GM23338 (cell line): Measurements from ENCODE around the gene EPHA6. TPM values are rescaled to one million over a fixed set of nuclear protein-coding genes. Genes with fewer than 3 reads are reported as not detected.

ENCODE experiments used
- ATAC-seq: fragments of 200-7000 bp; cut with Tn5 transposase; 3 replicates; pipeline ENCODE4 v1.9.1; 2020
- DNase-seq: peaks from one replicate; pipeline ENCODE4 v3.0.0-alpha.2; 2015; ENCODE audit warnings: low spot score
- H2AFZ ChIP-seq: fragments of 200-600 bp; sonication (generic); 2 replicates; pipeline ENCODE4 v1.8.0; 2016; ENCODE audit warnings: antibody characterized with exemption, mild to moderate bottlenecking, moderate library complexity
- H3F3A ChIP-seq: fragments of 200-600 bp; sonication (generic); replicated peaks from 2 replicates; pipeline ENCODE4 v1.8.0; 2017; ENCODE audit warnings: antibody characterized with exemption, mixed run types, low read depth
- H3K27ac ChIP-seq: fragments of 200-600 bp; sonication (generic); 2 replicates; pipeline ENCODE4 v1.6.1; 2016; ENCODE audit warnings: low read depth
- H3K27me3 ChIP-seq: fragments of 200-600 bp; sonication (generic); 2 replicates; pipeline ENCODE4 v1.8.0; 2016; ENCODE audit warnings: mild to moderate bottlenecking, mixed run types, moderate library complexity; ENCODE audit not compliant: insufficient read depth
- H3K36me3 ChIP-seq: fragments of 200-600 bp; sonication (generic); 2 replicates; pipeline ENCODE4 v1.8.0; 2016; ENCODE audit warnings: mild to moderate bottlenecking; ENCODE audit not compliant: insufficient read depth
- H3K4me1 ChIP-seq: fragments of 200-600 bp; sonication (generic); 2 replicates; pipeline ENCODE4 v1.8.0; 2016; ENCODE audit warnings: mild to moderate bottlenecking, moderate library complexity; ENCODE audit not compliant: insufficient read depth
- H3K4me2 ChIP-seq: fragments of 200-600 bp; sonication (generic); 2 replicates; pipeline ENCODE4 v1.7.1; 2017; ENCODE audit warnings: mixed run types
- H3K4me3 ChIP-seq: fragments of 200-600 bp; sonication (generic); 2 replicates; pipeline ENCODE4 v1.6.1; 2016; ENCODE audit warnings: mixed run types
- H3K79me2 ChIP-seq: fragments of 200-600 bp; sonication (generic); replicated peaks from 2 replicates; pipeline ENCODE4 v1.8.0; 2017; ENCODE audit warnings: mild to moderate bottlenecking; ENCODE audit not compliant: insufficient read depth
- H3K9me2 ChIP-seq: fragments of 200-600 bp; sonication (generic); 2 replicates; pipeline ENCODE4 v1.8.0; 2017; ENCODE audit not compliant: insufficient read depth
- H4K20me1 ChIP-seq: fragments of 200-600 bp; sonication (generic); replicated peaks from 2 replicates; pipeline ENCODE4 v1.8.0; 2017; ENCODE audit warnings: mild to moderate bottlenecking; ENCODE audit not compliant: insufficient read depth
- H3K27ac Mint-ChIP-seq: 2 replicates; pipeline ENCODE4 v1.8.0; 2020; ENCODE audit warnings: inconsistent platforms, mild to moderate bottlenecking, moderate library complexity, mixed read lengths
- H3K27me3 Mint-ChIP-seq: 3 replicates; pipeline ENCODE4 v1.8.0; 2022; ENCODE audit warnings: low read depth, mild to moderate bottlenecking, moderate library complexity, mixed read lengths, inconsistent platforms; ENCODE audit not compliant: insufficient read depth, poor library complexity
- H3K36me3 Mint-ChIP-seq: 3 replicates; pipeline ENCODE4 v1.8.0; 2021; ENCODE audit warnings: low read depth, mild to moderate bottlenecking, inconsistent platforms, moderate library complexity, mixed read lengths
- H3K4me1 Mint-ChIP-seq: 3 replicates; pipeline ENCODE4 v1.8.0; 2020; ENCODE audit warnings: mild to moderate bottlenecking, inconsistent platforms, mixed read lengths
- H3K4me3 Mint-ChIP-seq: 3 replicates; pipeline ENCODE4 v1.8.0; 2021; ENCODE audit warnings: moderate library complexity, mild to moderate bottlenecking, inconsistent platforms, mixed read lengths
- H3K9me3 Mint-ChIP-seq: 3 replicates; pipeline ENCODE4 v1.8.0; 2020; ENCODE audit warnings: moderate library complexity, mild to moderate bottlenecking, inconsistent platforms, mixed read lengths
- POLR2AphosphoS5 ChIP-seq: IDR thresholded peaks from 2 replicates; pipeline ENCODE4 v1.6.1; 2016; ENCODE audit warnings: antibody characterized with exemption, low read depth
- ZNF114 ChIP-seq: fragments of 250-450 bp; sonication (Bioruptor Pico); IDR thresholded peaks from 2 replicates; pipeline ENCODE4 v1.5.0; 2020; ENCODE audit warnings: mild to moderate bottlenecking, moderate library complexity
- ZNF331 ChIP-seq: fragments of 250-450 bp; sonication (Bioruptor Pico); IDR thresholded peaks from 2 replicates; pipeline ENCODE4 v1.5.0; 2020; ENCODE audit warnings: low read depth, mild to moderate bottlenecking, moderate library complexity
- polyA plus RNA-seq: library from polyadenylated mRNA; unstranded; fragments of >200 nt; fragmentation: Nextera tagmentation; extraction: Ambion mirVana; gene quantifications from 2 replicates; pipeline ENCODE4 v1.2.1, GENCODE V29; 2016
- total RNA-seq: library from RNA; depleted of rRNA; stranded (reverse); fragments of >200 nt; shearing (Covaris generic); gene quantifications from 2 replicates; pipeline ENCODE4 v1.2.3, GENCODE V29; 2014
- TF ChIP-seq, protein P1 (sequence below): IDR thresholded peaks from one replicate; pipeline ENCODE4 v1.6.1; 2018; ENCODE audit warnings: antibody characterized with exemption; ENCODE audit not compliant: unreplicated experiment
- TF ChIP-seq, protein P2 (sequence below), 2 experiments: fragments of 200-600 bp in 1 of 2; sonication (generic) in 1 of 2; conservative IDR thresholded peaks; 2 replicates each; pipeline versions ENCODE4 v1.5.1 to v1.6.1; 2016 to 2017; ENCODE audit warnings: antibody characterized with exemption in 2 of 2, low read depth in 2 of 2, mild to moderate bottlenecking in 2 of 2, moderate library complexity in 1 of 2

The EPHA6 gene
- total and polyA plus RNA-seq, 2 experiments from 2014 or later, result 0.37 to 2.6 TPM

DNA sequence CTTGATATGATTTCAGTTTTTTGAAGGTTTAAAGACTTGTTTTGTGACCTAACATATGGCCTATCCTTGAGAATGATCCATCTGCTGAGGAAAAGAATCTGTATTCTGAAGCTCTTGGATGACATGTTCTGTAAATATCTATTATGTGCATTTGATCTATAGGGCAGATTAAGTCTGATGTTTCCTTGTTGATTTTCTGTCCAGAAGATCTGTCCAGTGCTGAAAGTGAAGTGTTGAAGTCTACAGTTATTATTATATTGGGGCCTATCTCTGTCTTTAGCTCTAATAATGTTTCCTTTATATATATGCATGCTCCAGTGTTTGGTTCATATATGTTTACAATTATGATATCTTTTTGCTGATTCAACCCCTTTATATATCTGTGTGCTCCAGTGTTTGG, 362.8 kb downstream of the EPHA6 start:
- Histone ChIP-seq H2AFZ (no peak overlapping the region), H4K20me1 (no peaks in the 10 kb centered on the region), H3K27ac (no peak overlapping the region), H3K4me2 (no peak overlapping the region), H3K4me3 (no peak overlapping the region), H3K27me3 (no peaks in the 10 kb centered on the region), H3F3A (no peaks in the 10 kb centered on the region), H3K36me3 (no peaks in the 10 kb centered on the region; the same call in 1 of the 2 replicates), H3K9me2 (peaks cover 6% of the 10 kb centered on the region), H3K79me2 (no peaks in the 10 kb centered on the region), H3K4me1 (no peaks in the 10 kb centered on the region)
- Mint-ChIP-seq H3K27ac (no peak overlapping the region), H3K27me3 (peaks cover 2% of the 10 kb centered on the region), H3K4me1 (no peaks in the 10 kb centered on the region; the same call in 2 of the 3 replicates), H3K4me3 (no peak overlapping the region), H3K36me3 (peaks cover 13% of the 10 kb centered on the region; the same call in 1 of the 3 replicates), H3K9me3 (peaks cover 18% of the 10 kb centered on the region; the same call in 2 of the 3 replicates)
- DNase-seq (no peak), ATAC-seq (no peak)
- no peak for TF ChIP-seq ZNF114 (CRISPR knock-in tag)
- TF ChIP-seq, protein P1, sequence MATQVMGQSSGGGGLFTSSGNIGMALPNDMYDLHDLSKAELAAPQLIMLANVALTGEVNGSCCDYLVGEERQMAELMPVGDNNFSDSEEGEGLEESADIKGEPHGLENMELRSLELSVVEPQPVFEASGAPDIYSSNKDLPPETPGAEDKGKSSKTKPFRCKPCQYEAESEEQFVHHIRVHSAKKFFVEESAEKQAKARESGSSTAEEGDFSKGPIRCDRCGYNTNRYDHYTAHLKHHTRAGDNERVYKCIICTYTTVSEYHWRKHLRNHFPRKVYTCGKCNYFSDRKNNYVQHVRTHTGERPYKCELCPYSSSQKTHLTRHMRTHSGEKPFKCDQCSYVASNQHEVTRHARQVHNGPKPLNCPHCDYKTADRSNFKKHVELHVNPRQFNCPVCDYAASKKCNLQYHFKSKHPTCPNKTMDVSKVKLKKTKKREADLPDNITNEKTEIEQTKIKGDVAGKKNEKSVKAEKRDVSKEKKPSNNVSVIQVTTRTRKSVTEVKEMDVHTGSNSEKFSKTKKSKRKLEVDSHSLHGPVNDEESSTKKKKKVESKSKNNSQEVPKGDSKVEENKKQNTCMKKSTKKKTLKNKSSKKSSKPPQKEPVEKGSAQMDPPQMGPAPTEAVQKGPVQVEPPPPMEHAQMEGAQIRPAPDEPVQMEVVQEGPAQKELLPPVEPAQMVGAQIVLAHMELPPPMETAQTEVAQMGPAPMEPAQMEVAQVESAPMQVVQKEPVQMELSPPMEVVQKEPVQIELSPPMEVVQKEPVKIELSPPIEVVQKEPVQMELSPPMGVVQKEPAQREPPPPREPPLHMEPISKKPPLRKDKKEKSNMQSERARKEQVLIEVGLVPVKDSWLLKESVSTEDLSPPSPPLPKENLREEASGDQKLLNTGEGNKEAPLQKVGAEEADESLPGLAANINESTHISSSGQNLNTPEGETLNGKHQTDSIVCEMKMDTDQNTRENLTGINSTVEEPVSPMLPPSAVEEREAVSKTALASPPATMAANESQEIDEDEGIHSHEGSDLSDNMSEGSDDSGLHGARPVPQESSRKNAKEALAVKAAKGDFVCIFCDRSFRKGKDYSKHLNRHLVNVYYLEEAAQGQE, result peak; percentile 16

DNA sequence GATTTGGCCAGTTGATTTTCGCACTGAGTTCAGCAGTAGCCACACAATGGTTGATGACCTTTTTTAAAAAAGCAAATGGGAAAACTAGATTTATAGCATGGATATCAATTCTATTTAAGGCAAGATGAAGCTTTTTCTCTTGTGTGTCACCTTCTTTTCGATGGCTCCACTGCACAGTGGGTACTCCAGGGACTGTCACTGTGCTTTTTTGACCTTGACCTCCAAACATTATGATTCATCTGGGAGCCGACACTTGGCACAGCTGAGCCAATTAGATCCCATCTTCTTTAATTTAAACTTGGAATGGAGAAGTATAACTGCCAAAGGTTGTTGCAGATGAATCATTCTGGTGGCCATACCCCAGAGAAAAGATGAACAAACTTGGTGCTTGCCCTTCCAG, 367.3 kb downstream of the EPHA6 start:
- no peaks in the 10 kb centered on the region for H4K20me1 ChIP-seq
- peaks cover 13% of the 10 kb centered on the region; the same call in 1 of the 3 replicates for H3K36me3 Mint-ChIP-seq
- no peaks in the 10 kb centered on the region for H3K4me1 ChIP-seq
- H3K27ac Mint-ChIP-seq, result no peak overlapping the region
- H3K27me3 ChIP-seq, result no peaks in the 10 kb centered on the region
- no peak overlapping the region for H2AFZ ChIP-seq
- no peak overlapping the region for H3K4me3 ChIP-seq
- H3F3A ChIP-seq, result no peaks in the 10 kb centered on the region
- H3K36me3 ChIP-seq, result no peaks in the 10 kb centered on the region; the same call in 1 of the 2 replicates
- H3K4me3 Mint-ChIP-seq, result no peak overlapping the region
- no peak overlapping the region for H3K27ac ChIP-seq
- DNase-seq (no peak), ATAC-seq (no peak)
- no peaks in the 10 kb centered on the region for H3K79me2 ChIP-seq
- H3K9me2 ChIP-seq, result peaks cover 6% of the 10 kb centered on the region; the same call in 1 of the 2 replicates
- H3K4me1 Mint-ChIP-seq, result no peaks in the 10 kb centered on the region; the same call in 2 of the 3 replicates
- H3K27me3 Mint-ChIP-seq, result peaks cover 2% of the 10 kb centered on the region
- H3K9me3 Mint-ChIP-seq, result peaks cover 15% of the 10 kb centered on the region; the same call in 2 of the 3 replicates
- H3K4me2 ChIP-seq, result no peak overlapping the region
- TF ChIP-seq POLR2AphosphoS5 (no peak), ZNF331 (CRISPR knock-in tag) (no peak)

DNA sequence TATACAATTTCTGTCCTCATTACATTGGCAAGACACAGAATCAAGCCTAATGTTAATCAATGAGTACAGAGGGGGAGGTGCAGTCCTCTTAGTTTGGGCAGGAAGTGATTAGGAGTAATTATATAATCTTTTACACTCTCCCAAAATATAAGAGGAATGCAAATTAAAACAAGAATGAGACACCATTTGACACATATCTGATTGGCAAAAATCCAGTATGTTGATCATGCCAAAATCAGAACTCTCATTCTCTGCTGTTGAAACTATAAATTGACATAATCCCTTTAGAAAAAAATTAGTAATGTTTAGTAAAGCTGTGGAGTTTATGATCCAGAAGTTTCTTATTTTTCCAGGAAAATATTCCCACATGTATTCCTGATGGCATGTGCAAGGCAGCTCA, 373.4 kb downstream of the EPHA6 start:
- Histone ChIP-seq H3K9me2 (no peaks in the 10 kb centered on the region; the same call in 1 of the 2 replicates), H2AFZ (no peak overlapping the region), H3K27ac (no peak overlapping the region), H3K79me2 (no peaks in the 10 kb centered on the region), H3F3A (no peaks in the 10 kb centered on the region), H3K27me3 (no peaks in the 10 kb centered on the region), H3K4me1 (no peaks in the 10 kb centered on the region), H3K4me2 (no peak overlapping the region), H3K36me3 (no peaks in the 10 kb centered on the region), H4K20me1 (no peaks in the 10 kb centered on the region), H3K4me3 (no peak overlapping the region)
- no peaks in the 10 kb centered on the region for H3K36me3 Mint-ChIP-seq
- no peak for DNase-seq
- no peak overlapping the region for H3K27ac Mint-ChIP-seq
- TF ChIP-seq, protein P2, sequence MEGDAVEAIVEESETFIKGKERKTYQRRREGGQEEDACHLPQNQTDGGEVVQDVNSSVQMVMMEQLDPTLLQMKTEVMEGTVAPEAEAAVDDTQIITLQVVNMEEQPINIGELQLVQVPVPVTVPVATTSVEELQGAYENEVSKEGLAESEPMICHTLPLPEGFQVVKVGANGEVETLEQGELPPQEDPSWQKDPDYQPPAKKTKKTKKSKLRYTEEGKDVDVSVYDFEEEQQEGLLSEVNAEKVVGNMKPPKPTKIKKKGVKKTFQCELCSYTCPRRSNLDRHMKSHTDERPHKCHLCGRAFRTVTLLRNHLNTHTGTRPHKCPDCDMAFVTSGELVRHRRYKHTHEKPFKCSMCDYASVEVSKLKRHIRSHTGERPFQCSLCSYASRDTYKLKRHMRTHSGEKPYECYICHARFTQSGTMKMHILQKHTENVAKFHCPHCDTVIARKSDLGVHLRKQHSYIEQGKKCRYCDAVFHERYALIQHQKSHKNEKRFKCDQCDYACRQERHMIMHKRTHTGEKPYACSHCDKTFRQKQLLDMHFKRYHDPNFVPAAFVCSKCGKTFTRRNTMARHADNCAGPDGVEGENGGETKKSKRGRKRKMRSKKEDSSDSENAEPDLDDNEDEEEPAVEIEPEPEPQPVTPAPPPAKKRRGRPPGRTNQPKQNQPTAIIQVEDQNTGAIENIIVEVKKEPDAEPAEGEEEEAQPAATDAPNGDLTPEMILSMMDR (conservative IDR thresholded peaks at IDR 0.05; ENCODE audit: low read depth in 2 of 2), result no peak
- ATAC-seq, result no peak
- H3K9me3 Mint-ChIP-seq, result no peaks in the 10 kb centered on the region; the same call in 2 of the 3 replicates
- no peaks in the 10 kb centered on the region for H3K27me3 Mint-ChIP-seq
- no peak overlapping the region for H3K4me3 Mint-ChIP-seq
- H3K4me1 Mint-ChIP-seq, result no peaks in the 10 kb centered on the region
